Peyer's patch (tissue), 4 donors: ENCODE data around the gene TULP1.

Experiments used
- POLR2A ChIP-seq, 2 donors: fragments of 450-650 bp; IDR thresholded peaks; one replicate each; pipeline ENCODE4 v1.5.1; 2017; ENCODE audit warnings: antibody characterized with exemption in 2 of 2, mild to moderate bottlenecking in 2 of 2, moderate library complexity in 2 of 2
- TF ChIP-seq, protein P1 (sequence below), 6 experiments: fragments of 450-650 bp in 4 of 6; fragments of 200-600 bp in 2 of 6; sonication (generic) in 1 of 6; IDR thresholded peaks; one replicate each; pipeline ENCODE4 v1.5.1; 2017 to 2019; ENCODE audit warnings: antibody characterized with exemption in 6 of 6, mild to moderate bottlenecking in 3 of 6, moderate library complexity in 1 of 6

DNA sequence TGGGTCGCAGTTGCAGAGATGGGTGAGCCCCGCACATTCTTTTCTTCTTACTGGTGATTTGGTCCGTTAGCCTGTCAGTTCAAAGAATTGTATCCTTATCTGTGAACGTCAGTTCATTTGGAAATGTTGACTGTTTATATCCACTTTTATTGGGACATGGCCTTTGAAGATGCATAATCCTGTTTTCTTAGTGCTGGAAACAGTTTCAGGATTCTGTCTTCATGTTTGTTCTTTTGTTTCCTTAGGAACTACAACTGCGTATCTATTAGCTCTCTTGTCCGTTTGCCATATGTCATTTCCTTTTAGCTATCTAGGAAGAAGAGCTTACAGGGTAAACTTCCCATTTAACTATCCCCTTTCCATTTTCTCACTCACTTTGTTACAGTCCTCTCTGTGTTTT is 35.0 kb upstream of the TULP1 start:
- TF ChIP-seq, protein P1, sequence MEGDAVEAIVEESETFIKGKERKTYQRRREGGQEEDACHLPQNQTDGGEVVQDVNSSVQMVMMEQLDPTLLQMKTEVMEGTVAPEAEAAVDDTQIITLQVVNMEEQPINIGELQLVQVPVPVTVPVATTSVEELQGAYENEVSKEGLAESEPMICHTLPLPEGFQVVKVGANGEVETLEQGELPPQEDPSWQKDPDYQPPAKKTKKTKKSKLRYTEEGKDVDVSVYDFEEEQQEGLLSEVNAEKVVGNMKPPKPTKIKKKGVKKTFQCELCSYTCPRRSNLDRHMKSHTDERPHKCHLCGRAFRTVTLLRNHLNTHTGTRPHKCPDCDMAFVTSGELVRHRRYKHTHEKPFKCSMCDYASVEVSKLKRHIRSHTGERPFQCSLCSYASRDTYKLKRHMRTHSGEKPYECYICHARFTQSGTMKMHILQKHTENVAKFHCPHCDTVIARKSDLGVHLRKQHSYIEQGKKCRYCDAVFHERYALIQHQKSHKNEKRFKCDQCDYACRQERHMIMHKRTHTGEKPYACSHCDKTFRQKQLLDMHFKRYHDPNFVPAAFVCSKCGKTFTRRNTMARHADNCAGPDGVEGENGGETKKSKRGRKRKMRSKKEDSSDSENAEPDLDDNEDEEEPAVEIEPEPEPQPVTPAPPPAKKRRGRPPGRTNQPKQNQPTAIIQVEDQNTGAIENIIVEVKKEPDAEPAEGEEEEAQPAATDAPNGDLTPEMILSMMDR (IDR thresholded peaks at IDR 0.05): no peak
- TF ChIP-seq POLR2A (IDR thresholded peaks at IDR 0.05): no peak
